ENCODE data around the gene PIGX.

The PIGX gene

GRCh38 chr3:196711838-196712513 lies at the start of gene PIGX, which contains the start of gene CEP19:
Gene PIGX (plus strand): TSS chr3:196712377.
Gene CEP19 (minus strand): TSS chr3:196712250. CDS start chr3:196708657, 3,593 bp downstream.
- DNase-seq (ENCODE audit: low read depth in 3 of 3): peak; percentile 77 to 86 (median 79)

- DNase-seq (ENCODE audit: low read depth in 3 of 3): no peak
Observed at GRCh38 chr3:196662711-196663571, 49.2 kb upstream of the PIGX start.

- DNase-seq (ENCODE audit: low read depth in 3 of 3): no peak
Observed at GRCh38 chr3:196666001-196666867, 45.9 kb upstream of the PIGX start.

- no peak for DNase-seq (ENCODE audit: low read depth in 3 of 3)
Observed at GRCh38 chr3:196667056-196667825, 44.9 kb upstream of the PIGX start.

GRCh38 chr3:196670339-196670738 lies 41.8 kb upstream of the PIGX start:
- DNase-seq (ENCODE audit: low read depth in 3 of 3): no peak

- no peak for DNase-seq (ENCODE audit: low read depth in 3 of 3)
Observed at GRCh38 chr3:196673632-196674031, 38.5 kb upstream of the PIGX start.

- no peak for DNase-seq (ENCODE audit: low read depth in 3 of 3)
Observed at GRCh38 chr3:196677353-196677752, 34.8 kb upstream of the PIGX start.

GRCh38 chr3:196677931-196678330 lies 34.2 kb upstream of the PIGX start:
- DNase-seq (ENCODE audit: low read depth in 3 of 3): no peak

GRCh38 chr3:196684548-196685407 lies 27.4 kb upstream of the PIGX start:
- DNase-seq (ENCODE audit: low read depth in 3 of 3): peak; percentile 32 to 52 (median 41)

GRCh38 chr3:196686436-196686835 lies 25.7 kb upstream of the PIGX start:
- DNase-seq (ENCODE audit: low read depth in 3 of 3): no peak

GRCh38 chr3:196688349-196688748 lies 23.8 kb upstream of the PIGX start:
- DNase-seq (ENCODE audit: low read depth in 3 of 3): no peak

GRCh38 chr3:196689941-196690660 lies 22.1 kb upstream of the PIGX start:
- DNase-seq (ENCODE audit: low read depth in 3 of 3): no peak

- no peak for DNase-seq (ENCODE audit: low read depth in 3 of 3)
Observed at GRCh38 chr3:196691386-196691785, 20.8 kb upstream of the PIGX start.

- DNase-seq (ENCODE audit: low read depth in 3 of 3): no peak
Observed at GRCh38 chr3:196694202-196694638, 18.0 kb upstream of the PIGX start.

GRCh38 chr3:196694941-196695848 lies 17.0 kb upstream of the PIGX start:
- no peak for DNase-seq (ENCODE audit: low read depth in 3 of 3)

- DNase-seq (ENCODE audit: low read depth in 3 of 3): no peak
Observed at GRCh38 chr3:196695849-196696226, 16.3 kb upstream of the PIGX start.

- no peak for DNase-seq (ENCODE audit: low read depth in 3 of 3)
Observed at GRCh38 chr3:196697270-196697669, 14.9 kb upstream of the PIGX start.

GRCh38 chr3:196699749-196700148 lies 12.4 kb upstream of the PIGX start:
- DNase-seq (ENCODE audit: low read depth in 3 of 3): no peak

GRCh38 chr3:196700801-196701200 lies 11.4 kb upstream of the PIGX start:
- DNase-seq (ENCODE audit: low read depth in 3 of 3): no peak

All from stimulated activated CD4-positive, alpha-beta T cell treated with anti-CD3 and anti-CD28 coated beads, TNF-alpha, amount 100 ng/mL, for 48 hours (primary cell).